ENCODE results near the gene C6orf141. TPM values are rescaled to one million over a fixed set of nuclear protein-coding genes. Genes with fewer than 3 reads are reported as not detected.

The C6orf141 gene
- total and polyA plus RNA-seq, 7 experiments from 2014 or later = 0.29 TPM; not detected in 6

- Histone ChIP-seq H3K36me3 (ENCODE audit: control insufficient read depth in 2 of 3, insufficient read depth in 3 of 3, low read length in 3 of 3) (no peaks in the 10 kb centered on the region), H3K27me3 (ENCODE audit: control insufficient read depth in 2 of 2, insufficient read depth in 2 of 2, low read length in 2 of 2) (no peaks in the 10 kb centered on the region), H3K27ac (ENCODE audit: low read depth, low read length) (no peak overlapping the region), H3K4me1 (ENCODE audit: control insufficient read depth in 2 of 2, insufficient read depth in 2 of 2, low read length in 2 of 2) (no peaks in the 10 kb centered on the region), H3K4me3 (ENCODE audit: low read length) (no peak overlapping the region), H3K9me3 (ENCODE audit: control insufficient read depth in 2 of 3, low read length in 3 of 3) (no peaks in the 10 kb centered on the region)
- POLR2A ChIA-PET = no interaction called here
- CTCF ChIA-PET = no interaction called here
- ATAC-seq (no peak), DNase-seq (no peak)
- Mint-ChIP-seq H3K4me1 (peaks cover 0 to 9% (median 0%) of the 10 kb centered on the region in 7 donors), H3K9me3 (peaks cover 0 to 8% (median 0%) of the 10 kb centered on the region in 11 donors), H3K27ac (no peak overlapping the region), H3K27me3 (peaks cover 0 to 27% (median 7%) of the 10 kb centered on the region in 5 donors), H3K36me3 (no peaks in the 10 kb centered on the region), H3K4me3 (no peak overlapping the region)
- intact Hi-C loops (cut with micrococcal nuclease) = no loop called here
Observed at GRCh38 chr6:49564552-49564951, 14.1 kb downstream of the C6orf141 start.

GRCh38 chr6:49565261-49565660, 14.8 kb downstream of the C6orf141 start:
- intact Hi-C loops (cut with micrococcal nuclease) = no loop called here
- POLR2A ChIA-PET = no interaction called here
- H3K27ac Mint-ChIP-seq = no peak overlapping the region

DNA sequence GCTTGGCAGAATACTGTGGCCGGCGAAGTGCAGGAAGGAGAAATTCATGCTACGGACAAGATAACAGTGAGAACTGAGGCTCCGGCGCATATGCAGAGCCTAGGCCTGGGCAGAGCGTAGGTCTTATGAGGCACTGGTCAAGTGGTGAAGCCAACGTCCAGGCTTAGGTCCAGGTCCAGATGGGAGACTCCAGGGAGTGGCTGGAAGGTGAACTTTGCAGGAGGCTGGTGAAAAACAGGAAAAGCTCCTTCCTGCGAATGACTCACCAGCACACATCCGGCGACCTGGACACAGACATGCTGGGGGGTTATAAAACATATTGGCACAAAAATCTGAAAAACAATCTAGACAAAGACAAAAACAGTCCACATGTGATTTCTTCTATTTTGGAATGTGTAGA, 15.4 kb downstream of the C6orf141 start:
- intact Hi-C loops (cut with micrococcal nuclease) = no loop called here
- DNase-seq (no peak), ATAC-seq (no peak)
- Histone ChIP-seq H3K4me3 (ENCODE audit: low read length) (no peak overlapping the region), H3K9me3 (ENCODE audit: control insufficient read depth in 2 of 3, low read length in 3 of 3) (no peaks in the 10 kb centered on the region), H3K36me3 (ENCODE audit: control insufficient read depth in 2 of 3, insufficient read depth in 3 of 3, low read length in 3 of 3) (no peaks in the 10 kb centered on the region), H3K27me3 (ENCODE audit: control insufficient read depth in 2 of 2, insufficient read depth in 2 of 2, low read length in 2 of 2) (no peaks in the 10 kb centered on the region), H3K27ac (ENCODE audit: low read depth, low read length) (no peak overlapping the region), H3K4me1 (ENCODE audit: control insufficient read depth in 2 of 2, insufficient read depth in 2 of 2, low read length in 2 of 2) (no peaks in the 10 kb centered on the region)
- Mint-ChIP-seq H3K36me3 (no peaks in the 10 kb centered on the region), H3K27me3 (peaks cover 6 to 25% (median 10%) of the 10 kb centered on the region in 5 donors), H3K9me3 (peaks cover 0 to 8% (median 0%) of the 10 kb centered on the region in 11 donors), H3K4me1 (peaks cover 0 to 9% (median 0%) of the 10 kb centered on the region in 7 donors), H3K4me3 (no peak overlapping the region), H3K27ac (no peak overlapping the region)
- ChIA-PET POLR2A (no interaction called here), CTCF (no interaction called here)

More at GRCh38 chr6:49565261-49565660, 14.8 kb downstream of the C6orf141 start:
- H3K4me3 Mint-ChIP-seq = no peak overlapping the region
- Histone ChIP-seq H3K27ac (ENCODE audit: low read depth, low read length) (no peak overlapping the region), H3K4me1 (ENCODE audit: control insufficient read depth in 2 of 2, insufficient read depth in 2 of 2, low read length in 2 of 2) (no peaks in the 10 kb centered on the region), H3K9me3 (ENCODE audit: control insufficient read depth in 2 of 3, low read length in 3 of 3) (no peaks in the 10 kb centered on the region), H3K36me3 (ENCODE audit: control insufficient read depth in 2 of 3, insufficient read depth in 3 of 3, low read length in 3 of 3) (no peaks in the 10 kb centered on the region), H3K4me3 (ENCODE audit: low read length) (no peak overlapping the region), H3K27me3 (ENCODE audit: control insufficient read depth in 2 of 2, insufficient read depth in 2 of 2, low read length in 2 of 2) (no peaks in the 10 kb centered on the region)
- ATAC-seq (no peak), DNase-seq (no peak)
- H3K4me1 Mint-ChIP-seq = peaks cover 0 to 9% (median 0%) of the 10 kb centered on the region in 7 donors
- H3K27me3 Mint-ChIP-seq = peaks cover 6 to 27% (median 8%) of the 10 kb centered on the region in 5 donors
- H3K9me3 Mint-ChIP-seq = peaks cover 0 to 8% (median 0%) of the 10 kb centered on the region in 11 donors
- no peaks in the 10 kb centered on the region for H3K36me3 Mint-ChIP-seq
- CTCF ChIA-PET = no interaction called here

DNA sequence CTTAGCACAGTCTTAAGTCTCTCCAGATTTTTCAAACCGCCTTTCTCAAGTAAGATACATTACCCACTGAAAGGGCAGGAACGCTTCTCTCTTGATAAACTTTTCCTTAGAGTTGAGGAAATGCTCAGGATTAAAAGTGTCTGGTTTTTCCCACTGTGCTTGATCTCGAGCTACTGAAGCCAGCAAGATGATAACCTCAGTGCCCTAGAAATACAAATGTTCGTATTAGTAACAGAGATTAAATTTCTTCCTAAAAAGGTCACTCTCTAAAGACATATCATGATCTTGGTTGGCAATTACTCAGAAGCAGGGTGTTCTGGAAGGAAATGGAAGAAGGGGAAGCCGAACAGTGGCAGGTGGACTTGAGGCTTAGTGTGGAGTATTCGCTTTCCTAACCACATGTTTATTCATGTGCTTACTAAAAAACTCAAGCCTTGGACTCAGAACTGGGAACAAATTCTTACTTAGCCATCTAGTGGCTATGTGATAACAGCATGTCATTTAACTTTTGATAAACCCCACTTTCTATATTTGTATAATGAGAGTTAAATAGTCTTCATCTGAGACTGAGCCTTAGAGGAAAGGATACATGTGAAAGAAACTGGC, 20.1 kb downstream of the C6orf141 start:
- Mint-ChIP-seq H3K9me3 (no peaks in the 10 kb centered on the region), H3K36me3 (no peaks in the 10 kb centered on the region), H3K27me3 (peaks cover 0 to 18% (median 10%) of the 10 kb centered on the region in 5 donors), H3K4me1 (peaks cover 0 to 8% (median 0%) of the 10 kb centered on the region in 7 donors), H3K4me3 (no peak overlapping the region), H3K27ac (no peak overlapping the region)
- intact Hi-C loops (cut with micrococcal nuclease) = no loop called here
- Histone ChIP-seq H3K4me3 (ENCODE audit: low read length) (no peak overlapping the region), H3K4me1 (ENCODE audit: control insufficient read depth in 2 of 2, insufficient read depth in 2 of 2, low read length in 2 of 2) (no peaks in the 10 kb centered on the region), H3K9me3 (ENCODE audit: control insufficient read depth in 2 of 3, low read length in 3 of 3) (no peaks in the 10 kb centered on the region), H3K27ac (ENCODE audit: low read depth, low read length) (no peak overlapping the region), H3K36me3 (ENCODE audit: control insufficient read depth in 2 of 3, insufficient read depth in 3 of 3, low read length in 3 of 3) (no peaks in the 10 kb centered on the region), H3K27me3 (ENCODE audit: control insufficient read depth in 2 of 2, insufficient read depth in 2 of 2, low read length in 2 of 2) (no peaks in the 10 kb centered on the region)
- DNase-seq = no peak
- no peak for ATAC-seq
- CTCF ChIA-PET = no interaction called here
- POLR2A ChIA-PET = no interaction called here

- H3K4me1 ChIP-seq (ENCODE audit: control insufficient read depth in 2 of 2, insufficient read depth in 2 of 2, low read length in 2 of 2) = no peaks in the 10 kb centered on the region
- H3K27ac Mint-ChIP-seq = no peak overlapping the region
- peaks cover 0 to 3% (median 0%) of the 10 kb centered on the region in 11 donors for H3K9me3 Mint-ChIP-seq
- no peak for ATAC-seq
- CTCF ChIA-PET = no interaction called here
- no peak overlapping the region for H3K4me3 Mint-ChIP-seq
- H3K27me3 Mint-ChIP-seq = peaks cover 0 to 24% (median 11%) of the 10 kb centered on the region in 5 donors
- no peak for DNase-seq
- no peak overlapping the region for H3K27ac ChIP-seq (ENCODE audit: low read depth, low read length)
- no peaks in the 10 kb centered on the region for H3K36me3 ChIP-seq (ENCODE audit: control insufficient read depth in 2 of 3, insufficient read depth in 3 of 3, low read length in 3 of 3)
- H3K27me3 ChIP-seq (ENCODE audit: control insufficient read depth in 2 of 2, insufficient read depth in 2 of 2, low read length in 2 of 2) = no peaks in the 10 kb centered on the region
- no peak overlapping the region for H3K4me3 ChIP-seq (ENCODE audit: low read length)
- POLR2A ChIA-PET = no interaction called here
- no peaks in the 10 kb centered on the region for H3K9me3 ChIP-seq (ENCODE audit: control insufficient read depth in 2 of 3, low read length in 3 of 3)
- intact Hi-C loops (cut with micrococcal nuclease) = no loop called here
- H3K36me3 Mint-ChIP-seq = no peaks in the 10 kb centered on the region
- no peaks in the 10 kb centered on the region for H3K4me1 Mint-ChIP-seq
Observed at GRCh38 chr6:49576618-49577017, 26.1 kb downstream of the C6orf141 start.

DNA sequence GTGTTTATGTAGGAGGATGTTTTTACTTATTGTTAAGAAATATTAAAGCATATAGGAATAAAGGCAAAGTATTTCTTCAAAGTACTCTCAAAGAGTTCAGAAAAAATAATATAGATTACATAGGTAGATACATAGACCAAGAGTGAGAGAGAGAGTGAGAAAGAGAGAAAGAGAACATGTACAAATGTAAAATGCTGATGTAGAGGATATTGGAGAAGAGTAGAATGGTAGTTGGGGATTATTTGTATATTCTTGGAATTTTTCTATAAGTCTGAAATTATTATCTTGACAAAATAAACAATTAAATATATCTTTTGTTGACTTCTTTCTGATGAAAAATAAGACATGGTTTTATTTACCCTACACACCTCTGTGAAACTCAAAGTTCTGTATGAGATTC, 29.2 kb downstream of the C6orf141 start:
- H3K4me3 Mint-ChIP-seq = no peak overlapping the region
- Histone ChIP-seq H3K4me1 (ENCODE audit: control insufficient read depth in 2 of 2, insufficient read depth in 2 of 2, low read length in 2 of 2) (no peaks in the 10 kb centered on the region), H3K27ac (ENCODE audit: low read depth, low read length) (no peak overlapping the region), H3K9me3 (ENCODE audit: control insufficient read depth in 2 of 3, low read length in 3 of 3) (no peaks in the 10 kb centered on the region), H3K27me3 (ENCODE audit: control insufficient read depth in 2 of 2, insufficient read depth in 2 of 2, low read length in 2 of 2) (no peaks in the 10 kb centered on the region), H3K36me3 (ENCODE audit: control insufficient read depth in 2 of 3, insufficient read depth in 3 of 3, low read length in 3 of 3) (no peaks in the 10 kb centered on the region), H3K4me3 (ENCODE audit: low read length) (no peak overlapping the region)
- no peaks in the 10 kb centered on the region for H3K36me3 Mint-ChIP-seq
- peaks cover 0 to 24% (median 5%) of the 10 kb centered on the region in 5 donors for H3K27me3 Mint-ChIP-seq
- peaks cover 0 to 3% (median 0%) of the 10 kb centered on the region in 11 donors for H3K9me3 Mint-ChIP-seq
- intact Hi-C loops (cut with micrococcal nuclease) = no loop called here
- CTCF ChIA-PET = interaction anchor here (0.6 kb wide), 1 partner anchor 206 kb away, joined by 3 read pairs; no protein-coding TSS in a partner anchor
- no peak for DNase-seq
- POLR2A ChIA-PET = no interaction called here
- no peaks in the 10 kb centered on the region for H3K4me1 Mint-ChIP-seq
- H3K27ac Mint-ChIP-seq = no peak overlapping the region
- no peak for ATAC-seq

DNA sequence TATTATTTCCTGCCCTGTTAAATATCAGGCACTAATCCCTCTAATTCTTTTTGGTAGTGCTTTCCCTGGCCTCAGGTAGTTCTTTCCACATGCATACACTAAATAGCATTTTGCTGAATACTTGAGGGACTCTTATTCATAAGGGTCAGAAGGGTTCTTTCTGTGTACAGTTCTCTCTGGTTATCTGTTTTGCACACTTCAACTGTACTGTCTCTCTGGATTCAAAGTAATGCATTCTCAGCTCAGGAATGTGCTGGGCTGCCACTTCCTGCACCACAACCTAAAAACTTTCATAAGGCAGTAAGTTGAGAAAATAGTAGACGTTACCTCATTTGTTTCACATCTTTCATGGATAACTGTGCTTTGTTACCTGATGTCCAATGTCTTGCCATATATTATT, 32.1 kb downstream of the C6orf141 start:
- Mint-ChIP-seq H3K4me3 (no peak overlapping the region), H3K9me3 (peaks cover 0 to 2% (median 0%) of the 10 kb centered on the region in 11 donors), H3K27me3 (peaks cover 0 to 13% (median 5%) of the 10 kb centered on the region in 5 donors), H3K36me3 (no peaks in the 10 kb centered on the region), H3K27ac (no peak overlapping the region), H3K4me1 (no peaks in the 10 kb centered on the region)
- no peak for ATAC-seq
- ChIA-PET POLR2A (no interaction called here), CTCF (no interaction called here)
- Histone ChIP-seq H3K27ac (ENCODE audit: low read depth, low read length) (no peak overlapping the region), H3K36me3 (ENCODE audit: control insufficient read depth in 2 of 3, insufficient read depth in 3 of 3, low read length in 3 of 3) (no peaks in the 10 kb centered on the region), H3K9me3 (ENCODE audit: control insufficient read depth in 2 of 3, low read length in 3 of 3) (no peaks in the 10 kb centered on the region), H3K27me3 (ENCODE audit: control insufficient read depth in 2 of 2, insufficient read depth in 2 of 2, low read length in 2 of 2) (no peaks in the 10 kb centered on the region), H3K4me1 (ENCODE audit: control insufficient read depth in 2 of 2, insufficient read depth in 2 of 2, low read length in 2 of 2) (no peaks in the 10 kb centered on the region), H3K4me3 (ENCODE audit: low read length) (no peak overlapping the region)
- intact Hi-C loops (cut with micrococcal nuclease) = no loop called here
- DNase-seq = no peak

Data from naive thymus-derived CD4-positive, alpha-beta T cell (primary cell).